Measurements from ENCODE around the gene MYBPH. TPM values are rescaled to one million over a fixed set of nuclear protein-coding genes. Genes with fewer than 3 reads are reported as not detected.

Gene MYBPH
- total RNA-seq, 1 experiment from 2014 or later = 25.9 TPM

DNA sequence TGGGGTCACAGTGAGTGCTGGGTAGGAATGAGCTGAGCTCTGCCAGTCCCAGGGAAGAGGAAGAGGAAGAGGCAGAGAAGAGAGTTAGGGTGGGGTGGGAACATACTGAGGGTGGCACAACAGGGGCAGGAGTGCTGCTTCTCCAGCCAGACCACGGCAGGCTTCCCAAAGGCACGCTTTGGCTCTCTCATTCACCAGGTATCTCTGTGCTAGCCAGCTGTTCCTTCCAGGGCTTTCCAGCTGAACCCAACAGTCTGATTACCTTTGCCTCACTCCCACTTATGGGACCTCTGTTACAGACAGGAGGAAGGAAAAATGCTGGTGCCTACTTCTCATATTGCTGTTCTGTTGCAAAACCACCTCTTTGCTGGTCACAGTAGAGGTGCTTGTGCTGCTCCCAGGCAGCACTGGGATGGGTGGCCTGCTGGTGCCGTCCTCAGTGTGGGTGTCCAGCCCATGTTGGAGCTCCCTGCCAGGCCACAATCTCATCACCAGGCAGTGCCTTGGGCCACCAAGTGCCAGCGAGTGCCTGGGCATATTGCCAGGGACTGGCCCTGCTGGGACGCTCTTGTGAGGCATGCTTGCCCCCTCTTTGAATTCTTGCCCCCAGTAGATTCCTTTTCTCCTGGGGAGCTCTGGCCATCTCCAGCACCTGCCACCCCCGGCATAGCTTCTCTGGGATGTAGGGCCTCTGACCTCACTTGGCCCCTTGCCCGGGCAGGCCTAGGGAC, 46.0 kb downstream of the MYBPH start:
- Histone ChIP-seq H3K36me3 (ENCODE audit: control insufficient read depth, insufficient read depth, low read length) (no peaks in the 10 kb centered on the region), H3K27me3 (replicated peaks; ENCODE audit: control insufficient read depth, insufficient read depth, low read length) (no peaks in the 10 kb centered on the region), H3K4me1 (peaks cover 16% of the 10 kb centered on the region), H3K4me3 (ENCODE audit: low read depth, low read length) (no peak overlapping the region), H3K9me3 (no peaks in the 10 kb centered on the region)
- H3K4me3 Mint-ChIP-seq (ENCODE audit: unreplicated experiment) = peak overlapping the region; percentile 84
- TF ChIP-seq, protein P1, sequence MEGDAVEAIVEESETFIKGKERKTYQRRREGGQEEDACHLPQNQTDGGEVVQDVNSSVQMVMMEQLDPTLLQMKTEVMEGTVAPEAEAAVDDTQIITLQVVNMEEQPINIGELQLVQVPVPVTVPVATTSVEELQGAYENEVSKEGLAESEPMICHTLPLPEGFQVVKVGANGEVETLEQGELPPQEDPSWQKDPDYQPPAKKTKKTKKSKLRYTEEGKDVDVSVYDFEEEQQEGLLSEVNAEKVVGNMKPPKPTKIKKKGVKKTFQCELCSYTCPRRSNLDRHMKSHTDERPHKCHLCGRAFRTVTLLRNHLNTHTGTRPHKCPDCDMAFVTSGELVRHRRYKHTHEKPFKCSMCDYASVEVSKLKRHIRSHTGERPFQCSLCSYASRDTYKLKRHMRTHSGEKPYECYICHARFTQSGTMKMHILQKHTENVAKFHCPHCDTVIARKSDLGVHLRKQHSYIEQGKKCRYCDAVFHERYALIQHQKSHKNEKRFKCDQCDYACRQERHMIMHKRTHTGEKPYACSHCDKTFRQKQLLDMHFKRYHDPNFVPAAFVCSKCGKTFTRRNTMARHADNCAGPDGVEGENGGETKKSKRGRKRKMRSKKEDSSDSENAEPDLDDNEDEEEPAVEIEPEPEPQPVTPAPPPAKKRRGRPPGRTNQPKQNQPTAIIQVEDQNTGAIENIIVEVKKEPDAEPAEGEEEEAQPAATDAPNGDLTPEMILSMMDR (IDR thresholded peaks at IDR 0.05; ENCODE audit: insufficient read depth in 1 of 2, low read depth in 1 of 2, low read length in 1 of 2, severe bottlenecking in 1 of 2, unreplicated experiment in 1 of 2) = no peak
- BruUV-seq (replicated peaks) = no TSS peak
- H3K9me3 Mint-ChIP-seq (ENCODE audit: unreplicated experiment) = no peaks in the 10 kb centered on the region
- H3K36me3 Mint-ChIP-seq (ENCODE audit: insufficient read depth, unreplicated experiment) = peaks cover 16% of the 10 kb centered on the region
- ChIA-PET POLR2A (no interaction called here), CTCF (interaction anchor here (0.7 kb wide), 1 partner anchor 90 kb away, joined by 3 read pairs; no protein-coding TSS in a partner anchor)
- peak in 1 of 2 experiments; percentile 15 for DNase-seq
- H3K27me3 Mint-ChIP-seq (ENCODE audit: insufficient read depth, unreplicated experiment) = no peaks in the 10 kb centered on the region
- H3K27ac Mint-ChIP-seq (ENCODE audit: unreplicated experiment) = peak overlapping the region; percentile 18
- peaks cover 26% of the 10 kb centered on the region for H3K4me1 Mint-ChIP-seq (ENCODE audit: low read depth, unreplicated experiment)
- intact Hi-C loops (cut with micrococcal nuclease; ENCODE audit: unreplicated experiment) = loop anchor here (5.0 kb wide), 1 partner anchor 43 kb away; no protein-coding TSS in a partner anchor

DNA sequence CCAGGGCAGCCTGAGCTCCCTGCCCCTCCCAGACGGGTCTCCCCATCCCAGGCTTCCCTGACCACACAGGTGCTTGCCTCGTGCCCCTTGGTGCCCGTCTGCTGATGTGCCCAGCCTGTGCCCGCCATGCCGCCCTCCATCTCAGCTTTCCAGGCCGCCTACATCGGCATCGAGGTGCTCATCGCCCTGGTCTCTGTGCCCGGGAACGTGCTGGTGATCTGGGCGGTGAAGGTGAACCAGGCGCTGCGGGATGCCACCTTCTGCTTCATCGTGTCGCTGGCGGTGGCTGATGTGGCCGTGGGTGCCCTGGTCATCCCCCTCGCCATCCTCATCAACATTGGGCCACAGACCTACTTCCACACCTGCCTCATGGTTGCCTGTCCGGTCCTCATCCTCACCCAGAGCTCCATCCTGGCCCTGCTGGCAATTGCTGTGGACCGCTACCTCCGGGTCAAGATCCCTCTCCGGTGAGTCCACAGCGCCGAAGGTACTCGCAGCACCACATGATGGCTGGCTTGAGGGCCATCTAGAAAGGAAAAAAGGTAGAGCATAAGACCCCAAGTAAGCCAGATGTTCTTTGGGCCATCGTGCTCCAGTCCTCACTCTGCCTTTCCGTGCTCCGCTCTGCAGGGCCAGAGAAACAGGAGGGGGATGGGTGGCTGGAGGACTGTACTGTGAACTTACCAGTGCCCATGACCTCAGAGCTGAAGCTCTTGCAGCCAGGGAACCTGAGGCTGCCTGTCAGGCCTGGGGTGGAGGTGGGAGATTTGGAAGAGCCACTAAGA, 46.7 kb downstream of the MYBPH start:
- TF ChIP-seq, protein P1 (IDR thresholded peaks at IDR 0.05; ENCODE audit: insufficient read depth in 1 of 2, low read depth in 1 of 2, low read length in 1 of 2, severe bottlenecking in 1 of 2, unreplicated experiment in 1 of 2) = no peak
- no peaks in the 10 kb centered on the region for H3K27me3 ChIP-seq (replicated peaks; ENCODE audit: control insufficient read depth, insufficient read depth, low read length)
- H3K4me1 ChIP-seq = peaks cover 16% of the 10 kb centered on the region
- peak in 1 of 2 experiments; percentile 31 for DNase-seq
- no peaks in the 10 kb centered on the region for H3K36me3 ChIP-seq (ENCODE audit: control insufficient read depth, insufficient read depth, low read length)
- ChIA-PET POLR2A (interaction anchor here (0.6 to 0.9 kb wide), 3 partner anchors 11 to 71 kb away, joined by 3 to 4 read pairs (median 4); no protein-coding TSS in a partner anchor), CTCF (interaction anchor here (0.6 to 3.3 kb wide), 19 partner anchors 8 to 140 kb away, joined by 3 to 56 read pairs (median 4); no protein-coding TSS in a partner anchor)
- H3K9me3 ChIP-seq = no peaks in the 10 kb centered on the region
- H3K4me3 ChIP-seq (ENCODE audit: low read depth, low read length) = peak overlapping the region; percentile 50
- Mint-ChIP-seq H3K9me3 (ENCODE audit: unreplicated experiment) (no peaks in the 10 kb centered on the region), H3K4me3 (ENCODE audit: unreplicated experiment) (peak overlapping the region; percentile 84), H3K4me1 (ENCODE audit: low read depth, unreplicated experiment) (peaks cover 26% of the 10 kb centered on the region), H3K27me3 (ENCODE audit: insufficient read depth, unreplicated experiment) (no peaks in the 10 kb centered on the region), H3K27ac (ENCODE audit: unreplicated experiment) (peak overlapping the region; percentile 65), H3K36me3 (ENCODE audit: insufficient read depth, unreplicated experiment) (peaks cover 13% of the 10 kb centered on the region)
- TSS peak; percentile 19 for BruUV-seq (replicated peaks)
- intact Hi-C loops (cut with micrococcal nuclease; ENCODE audit: unreplicated experiment) = loop anchor here (5.0 kb wide), 1 partner anchor 43 kb away; no protein-coding TSS in a partner anchor

DNA sequence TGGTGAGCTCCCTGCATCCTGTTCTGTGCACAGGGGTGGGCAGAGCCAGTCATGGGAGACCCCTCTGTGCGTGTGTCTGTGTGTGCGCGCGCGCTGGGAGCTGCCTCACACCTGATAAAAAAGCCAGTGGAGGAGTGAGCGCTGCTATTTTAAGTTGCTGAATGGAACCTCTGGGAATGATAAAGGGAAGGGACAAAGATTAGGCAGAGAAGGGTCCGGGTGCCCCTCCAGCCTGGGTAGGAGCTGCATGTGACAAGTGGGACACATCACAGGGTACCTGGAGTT, 47.3 kb downstream of the MYBPH start:
- TF ChIP-seq, protein P1 (IDR thresholded peaks at IDR 0.05; ENCODE audit: insufficient read depth in 1 of 2, low read depth in 1 of 2, low read length in 1 of 2, severe bottlenecking in 1 of 2, unreplicated experiment in 1 of 2) = no peak
- H3K27me3 ChIP-seq (replicated peaks; ENCODE audit: control insufficient read depth, insufficient read depth, low read length) = no peaks in the 10 kb centered on the region
- Mint-ChIP-seq H3K9me3 (ENCODE audit: unreplicated experiment) (no peaks in the 10 kb centered on the region), H3K27ac (ENCODE audit: unreplicated experiment) (peak overlapping the region; percentile 65), H3K36me3 (ENCODE audit: insufficient read depth, unreplicated experiment) (peaks cover 12% of the 10 kb centered on the region), H3K27me3 (ENCODE audit: insufficient read depth, unreplicated experiment) (no peaks in the 10 kb centered on the region), H3K4me3 (ENCODE audit: unreplicated experiment) (peak overlapping the region; percentile 84), H3K4me1 (ENCODE audit: low read depth, unreplicated experiment) (peaks cover 26% of the 10 kb centered on the region)
- intact Hi-C loops (cut with micrococcal nuclease; ENCODE audit: unreplicated experiment) = loop anchor here (5.0 kb wide), 1 partner anchor 44 kb away; no protein-coding TSS in a partner anchor
- POLR2A ChIA-PET = interaction anchor here (0.6 to 0.9 kb wide), 3 partner anchors 10 to 72 kb away, joined by 3 to 4 read pairs (median 4); no protein-coding TSS in a partner anchor
- H3K4me3 ChIP-seq (ENCODE audit: low read depth, low read length) = peak overlapping the region; percentile 50
- CTCF ChIA-PET = interaction anchor here (0.5 to 3.3 kb wide), 21 partner anchors 8 to 141 kb away, joined by 3 to 56 read pairs (median 4); partner anchors contain the start of gene TMEM183A
- DNase-seq = no peak
- no peaks in the 10 kb centered on the region for H3K36me3 ChIP-seq (ENCODE audit: control insufficient read depth, insufficient read depth, low read length)
- peaks cover 16% of the 10 kb centered on the region for H3K4me1 ChIP-seq
- no TSS peak for BruUV-seq (replicated peaks)
- H3K9me3 ChIP-seq = no peaks in the 10 kb centered on the region

Measured in Caco-2 (cell line).